GM06990 (cell line): ENCODE results near the gene ADAM22.

Experiments used
- DNase-seq: peaks from one replicate; pipeline ENCODE4 v3.0.0-alpha.2; 2011; ENCODE audit not compliant: insufficient read length; ENCODE audit errors: extremely low read depth
- H3K27me3 ChIP-seq: replicated peaks from 2 replicates; pipeline ENCODE4 v1.6.0; 2011; ENCODE audit warnings: low read length; ENCODE audit not compliant: control insufficient read depth, insufficient read depth
- H3K36me3 ChIP-seq: 2 replicates; pipeline ENCODE4 v1.5.1; 2011; ENCODE audit warnings: low read length; ENCODE audit not compliant: control insufficient read depth, insufficient read depth
- H3K4me3 ChIP-seq: replicated peaks from 2 replicates; pipeline ENCODE4 v1.5.1; 2011; ENCODE audit warnings: low read depth, mild to moderate bottlenecking, control low read depth, low read length
- CTCF ChIP-seq: IDR thresholded peaks from 2 replicates; pipeline ENCODE4 v1.5.1; 2011; ENCODE audit warnings: low read length, control low read depth, mild to moderate bottlenecking, inconsistent platforms; ENCODE audit not compliant: insufficient read depth, poor library complexity, severe bottlenecking

ADAM22 gene

GRCh38 chr7:88243345-88243909, 309.4 kb downstream of the ADAM22 start:
- no peaks in the 10 kb centered on the region for H3K27me3 ChIP-seq

GRCh38 chr7:88244258-88244657, 310.2 kb downstream of the ADAM22 start:
- Histone ChIP-seq H3K36me3 (no peaks in the 10 kb centered on the region), H3K27me3 (no peaks in the 10 kb centered on the region), H3K4me3 (no peak overlapping the region)
- no peak for DNase-seq
- no peak for TF ChIP-seq CTCF

More at GRCh38 chr7:88243345-88243909, 309.4 kb downstream of the ADAM22 start:
- TF ChIP-seq CTCF = peak; percentile 60
- Histone ChIP-seq H3K4me3 (no peak overlapping the region), H3K36me3 (no peaks in the 10 kb centered on the region)
- DNase-seq = peak; percentile 5
